Suppressor macrophage (primary cell): Measurements from ENCODE around the gene NUP62CL.

Source experiments
- DNase-seq, 4 experiments: peaks; one replicate each; pipeline ENCODE4 v3.0.0-alpha.2; 2020 to 2022

NUP62CL gene

GRCh38 chrX:107146670-107147069, 59.6 kb downstream of the NUP62CL start:
- DNase-seq: peak; percentile 16 to 68 (median 50)

GRCh38 chrX:107135965-107136307, 70.3 kb downstream of the NUP62CL start:
- no peak for DNase-seq

GRCh38 chrX:107135049-107135964, 70.9 kb downstream of the NUP62CL start:
- peak in 3 of 4 experiments; percentile 17 to 47 (median 42) for DNase-seq

GRCh38 chrX:107123750-107124149, 82.5 kb downstream of the NUP62CL start:
- DNase-seq: no peak

GRCh38 chrX:107119283-107119682, 87.0 kb downstream of the NUP62CL start:
- no peak for DNase-seq

- peak; percentile 70 to 82 (median 78) for DNase-seq
Observed at GRCh38 chrX:107118322-107119147, 87.7 kb downstream of the NUP62CL start, which contains the start of gene RBM41. Gene RBM41 (minus strand): TSS chrX:107118822. CDS start chrX:107118773, 49 bp downstream.

- peak in 3 of 4 experiments; percentile 11 to 35 (median 28) for DNase-seq
Observed at GRCh38 chrX:107117993-107118321, 88.3 kb downstream of the NUP62CL start.

- DNase-seq: no peak
Observed at GRCh38 chrX:107107459-107107858, 98.8 kb downstream of the NUP62CL start.

- no peak for DNase-seq
Observed at GRCh38 chrX:107102980-107103379, 103.3 kb downstream of the NUP62CL start.

GRCh38 chrX:107076158-107076557, 130.1 kb downstream of the NUP62CL start:
- no peak for DNase-seq
